ENCODE data around the gene ENAM. TPM values are rescaled to one million over a fixed set of nuclear protein-coding genes. Genes with fewer than 3 reads are reported as not detected.

The ENAM gene
- total and polyA plus RNA-seq, 2 experiments from 2014 or later: not detected

DNA sequence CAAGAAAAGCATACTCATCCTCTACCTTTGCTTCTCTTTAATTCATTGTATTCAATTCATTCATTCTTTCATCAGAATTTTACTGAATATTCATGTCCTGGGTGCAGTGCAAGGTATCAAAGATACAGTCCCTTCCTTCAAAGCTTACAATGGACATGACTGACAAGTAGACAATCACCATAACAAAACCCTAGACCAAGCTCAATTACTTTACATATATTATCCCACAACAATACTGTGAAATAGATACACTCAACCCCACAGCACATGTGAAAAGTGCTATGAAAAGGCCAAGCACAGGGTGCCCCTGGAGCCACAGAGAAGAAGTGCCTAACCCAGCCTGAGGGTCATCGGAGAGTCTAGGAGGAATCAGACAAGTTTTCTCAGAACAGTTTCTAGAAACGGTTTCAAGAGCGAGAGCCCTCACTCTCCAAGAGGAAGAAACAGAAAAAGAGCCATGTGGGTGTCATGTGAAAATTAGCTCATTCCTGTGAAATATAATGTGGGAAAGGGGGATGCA lies 21.1 kb upstream of the ENAM start:
- Mint-ChIP-seq H3K36me3 (ENCODE audit: low read depth) (no peaks in the 10 kb centered on the region), H3K27me3 (ENCODE audit: insufficient read depth, low read depth, poor library complexity) (peaks cover 2% of the 10 kb centered on the region), H3K27ac (no peak overlapping the region), H3K4me1 (peaks cover 6% of the 10 kb centered on the region; the same call in 1 of the 3 replicates), H3K9me3 (no peaks in the 10 kb centered on the region; the same call in 2 of the 3 replicates), H3K4me3 (no peak overlapping the region)
- no peak overlapping the region for H2AFZ ChIP-seq
- DNase-seq (ENCODE audit: low spot score) (no peak), ATAC-seq (no peak)
- TF ChIP-seq ETS1 (IDR thresholded peaks at IDR 0.05): no peak
- H4K20me1 ChIP-seq (replicated peaks; ENCODE audit: insufficient read depth): no peaks in the 10 kb centered on the region
- no peaks in the 10 kb centered on the region for H3K36me3 ChIP-seq (ENCODE audit: insufficient read depth)
- no peaks in the 10 kb centered on the region for H3K4me1 ChIP-seq (ENCODE audit: insufficient read depth)
- no peak overlapping the region for H3K27ac ChIP-seq (ENCODE audit: low read depth)
- no peak overlapping the region for H3K4me2 ChIP-seq
- H3F3A ChIP-seq (replicated peaks; ENCODE audit: low read depth): no peaks in the 10 kb centered on the region
- H3K4me3 ChIP-seq: no peak overlapping the region
- H3K9me2 ChIP-seq (ENCODE audit: insufficient read depth): peaks cover 7% of the 10 kb centered on the region
- no peaks in the 10 kb centered on the region for H3K27me3 ChIP-seq (ENCODE audit: insufficient read depth)
- no peaks in the 10 kb centered on the region for H3K79me2 ChIP-seq (replicated peaks; ENCODE audit: insufficient read depth)

- Mint-ChIP-seq H3K36me3 (ENCODE audit: low read depth) (no peaks in the 10 kb centered on the region), H3K4me3 (no peak overlapping the region), H3K9me3 (no peaks in the 10 kb centered on the region; the same call in 2 of the 3 replicates), H3K27me3 (ENCODE audit: insufficient read depth, low read depth, poor library complexity) (peaks cover 2% of the 10 kb centered on the region), H3K27ac (no peak overlapping the region), H3K4me1 (peaks cover 6% of the 10 kb centered on the region; the same call in 1 of the 3 replicates)
- H3K4me1 ChIP-seq (ENCODE audit: insufficient read depth): no peaks in the 10 kb centered on the region
- H3K36me3 ChIP-seq (ENCODE audit: insufficient read depth): no peaks in the 10 kb centered on the region
- no peak overlapping the region for H3K4me2 ChIP-seq
- H3F3A ChIP-seq (replicated peaks; ENCODE audit: low read depth): no peaks in the 10 kb centered on the region
- H2AFZ ChIP-seq: no peak overlapping the region
- no peak for ATAC-seq
- no peak overlapping the region for H3K4me3 ChIP-seq
- peaks cover 7% of the 10 kb centered on the region for H3K9me2 ChIP-seq (ENCODE audit: insufficient read depth)
- no peaks in the 10 kb centered on the region for H3K27me3 ChIP-seq (ENCODE audit: insufficient read depth)
- no peaks in the 10 kb centered on the region for H3K79me2 ChIP-seq (replicated peaks; ENCODE audit: insufficient read depth)
- H4K20me1 ChIP-seq (replicated peaks; ENCODE audit: insufficient read depth): no peaks in the 10 kb centered on the region
- no peak overlapping the region for H3K27ac ChIP-seq (ENCODE audit: low read depth)
- DNase-seq (ENCODE audit: low spot score): no peak
- TF ChIP-seq NANOG (IDR thresholded peaks at IDR 0.05; ENCODE audit: borderline replicate concordance): no peak
- no peak for TF ChIP-seq CREB1 (CRISPR knock-in tag; IDR thresholded peaks at IDR 0.05; ENCODE audit: low read depth)
- no peak for TF ChIP-seq POLR2AphosphoS5 (IDR thresholded peaks at IDR 0.05; ENCODE audit: low read depth)
- TF ChIP-seq ZNF114 (CRISPR knock-in tag; IDR thresholded peaks at IDR 0.05): no peak
Observed at GRCh38 chr4:70608324-70608723, 20.2 kb upstream of the ENAM start.

- H3K36me3 ChIP-seq (ENCODE audit: insufficient read depth): no peaks in the 10 kb centered on the region
- no peaks in the 10 kb centered on the region for H3K27me3 Mint-ChIP-seq (ENCODE audit: insufficient read depth, low read depth, poor library complexity)
- H3K4me1 Mint-ChIP-seq: no peaks in the 10 kb centered on the region; the same call in 2 of the 3 replicates
- H3K9me2 ChIP-seq (ENCODE audit: insufficient read depth): peaks cover 1% of the 10 kb centered on the region
- no peak overlapping the region for H3K27ac Mint-ChIP-seq
- H4K20me1 ChIP-seq (replicated peaks; ENCODE audit: insufficient read depth): no peaks in the 10 kb centered on the region; the same call in 1 of the 2 replicates
- H3K4me1 ChIP-seq (ENCODE audit: insufficient read depth): no peaks in the 10 kb centered on the region
- no peak overlapping the region for H3K4me3 ChIP-seq
- DNase-seq (ENCODE audit: low spot score) (no peak), ATAC-seq (no peak)
- H3F3A ChIP-seq (replicated peaks; ENCODE audit: low read depth): no peaks in the 10 kb centered on the region
- H2AFZ ChIP-seq: peak overlapping the region; percentile 43; the same call in 1 of the 2 replicates
- H3K9me3 Mint-ChIP-seq: no peaks in the 10 kb centered on the region; the same call in 2 of the 3 replicates
- no peak overlapping the region for H3K4me2 ChIP-seq
- no peaks in the 10 kb centered on the region for H3K27me3 ChIP-seq (ENCODE audit: insufficient read depth)
- H3K4me3 Mint-ChIP-seq: no peak overlapping the region
- no peaks in the 10 kb centered on the region for H3K79me2 ChIP-seq (replicated peaks; ENCODE audit: insufficient read depth)
- H3K36me3 Mint-ChIP-seq (ENCODE audit: low read depth): no peaks in the 10 kb centered on the region
- H3K27ac ChIP-seq (ENCODE audit: low read depth): no peak overlapping the region
- TF ChIP-seq, protein P1, sequence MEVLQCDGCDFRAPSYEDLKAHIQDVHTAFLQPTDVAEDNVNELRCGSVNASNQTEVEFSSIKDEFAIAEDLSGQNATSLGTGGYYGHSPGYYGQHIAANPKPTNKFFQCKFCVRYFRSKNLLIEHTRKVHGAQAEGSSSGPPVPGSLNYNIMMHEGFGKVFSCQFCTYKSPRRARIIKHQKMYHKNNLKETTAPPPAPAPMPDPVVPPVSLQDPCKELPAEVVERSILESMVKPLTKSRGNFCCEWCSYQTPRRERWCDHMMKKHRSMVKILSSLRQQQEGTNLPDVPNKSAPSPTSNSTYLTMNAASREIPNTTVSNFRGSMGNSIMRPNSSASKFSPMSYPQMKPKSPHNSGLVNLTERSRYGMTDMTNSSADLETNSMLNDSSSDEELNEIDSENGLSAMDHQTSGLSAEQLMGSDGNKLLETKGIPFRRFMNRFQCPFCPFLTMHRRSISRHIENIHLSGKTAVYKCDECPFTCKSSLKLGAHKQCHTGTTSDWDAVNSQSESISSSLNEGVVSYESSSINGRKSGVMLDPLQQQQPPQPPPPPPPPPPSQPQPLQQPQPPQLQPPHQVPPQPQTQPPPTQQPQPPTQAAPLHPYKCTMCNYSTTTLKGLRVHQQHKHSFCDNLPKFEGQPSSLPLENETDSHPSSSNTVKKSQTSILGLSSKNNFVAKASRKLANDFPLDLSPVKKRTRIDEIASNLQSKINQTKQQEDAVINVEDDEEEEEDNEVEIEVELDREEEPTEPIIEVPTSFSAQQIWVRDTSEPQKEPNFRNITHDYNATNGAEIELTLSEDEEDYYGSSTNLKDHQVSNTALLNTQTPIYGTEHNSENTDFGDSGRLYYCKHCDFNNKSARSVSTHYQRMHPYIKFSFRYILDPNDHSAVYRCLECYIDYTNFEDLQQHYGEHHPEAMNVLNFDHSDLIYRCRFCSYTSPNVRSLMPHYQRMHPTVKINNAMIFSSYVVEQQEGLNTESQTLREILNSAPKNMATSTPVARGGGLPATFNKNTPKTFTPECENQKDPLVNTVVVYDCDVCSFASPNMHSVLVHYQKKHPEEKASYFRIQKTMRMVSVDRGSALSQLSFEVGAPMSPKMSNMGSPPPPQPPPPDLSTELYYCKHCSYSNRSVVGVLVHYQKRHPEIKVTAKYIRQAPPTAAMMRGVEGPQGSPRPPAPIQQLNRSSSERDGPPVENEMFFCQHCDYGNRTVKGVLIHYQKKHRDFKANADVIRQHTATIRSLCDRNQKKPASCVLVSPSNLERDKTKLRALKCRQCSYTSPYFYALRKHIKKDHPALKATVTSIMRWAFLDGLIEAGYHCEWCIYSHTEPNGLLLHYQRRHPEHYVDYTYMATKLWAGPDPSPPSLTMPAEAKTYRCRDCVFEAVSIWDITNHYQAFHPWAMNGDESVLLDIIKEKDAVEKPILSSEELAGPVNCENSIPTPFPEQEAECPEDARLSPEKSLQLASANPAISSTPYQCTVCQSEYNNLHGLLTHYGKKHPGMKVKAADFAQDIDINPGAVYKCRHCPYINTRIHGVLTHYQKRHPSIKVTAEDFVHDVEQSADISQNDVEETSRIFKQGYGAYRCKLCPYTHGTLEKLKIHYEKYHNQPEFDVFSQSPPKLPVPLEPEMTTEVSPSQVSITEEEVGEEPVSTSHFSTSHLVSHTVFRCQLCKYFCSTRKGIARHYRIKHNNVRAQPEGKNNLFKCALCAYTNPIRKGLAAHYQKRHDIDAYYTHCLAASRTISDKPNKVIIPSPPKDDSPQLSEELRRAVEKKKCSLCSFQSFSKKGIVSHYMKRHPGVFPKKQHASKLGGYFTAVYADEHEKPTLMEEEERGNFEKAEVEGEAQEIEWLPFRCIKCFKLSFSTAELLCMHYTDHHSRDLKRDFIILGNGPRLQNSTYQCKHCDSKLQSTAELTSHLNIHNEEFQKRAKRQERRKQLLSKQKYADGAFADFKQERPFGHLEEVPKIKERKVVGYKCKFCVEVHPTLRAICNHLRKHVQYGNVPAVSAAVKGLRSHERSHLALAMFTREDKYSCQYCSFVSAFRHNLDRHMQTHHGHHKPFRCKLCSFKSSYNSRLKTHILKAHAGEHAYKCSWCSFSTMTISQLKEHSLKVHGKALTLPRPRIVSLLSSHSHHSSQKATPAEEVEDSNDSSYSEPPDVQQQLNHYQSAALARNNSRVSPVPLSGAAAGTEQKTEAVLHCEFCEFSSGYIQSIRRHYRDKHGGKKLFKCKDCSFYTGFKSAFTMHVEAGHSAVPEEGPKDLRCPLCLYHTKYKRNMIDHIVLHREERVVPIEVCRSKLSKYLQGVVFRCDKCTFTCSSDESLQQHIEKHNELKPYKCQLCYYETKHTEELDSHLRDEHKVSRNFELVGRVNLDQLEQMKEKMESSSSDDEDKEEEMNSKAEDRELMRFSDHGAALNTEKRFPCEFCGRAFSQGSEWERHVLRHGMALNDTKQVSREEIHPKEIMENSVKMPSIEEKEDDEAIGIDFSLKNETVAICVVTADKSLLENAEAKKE (CRISPR knock-in tag; IDR thresholded peaks at IDR 0.05): no peak
Observed at GRCh38 chr4:70613306-70614183, 15.0 kb upstream of the ENAM start.
